Endometrial microvascular endothelial cells (primary cell): ENCODE measurements around the gene ETV6. TPM values are rescaled to one million over a fixed set of nuclear protein-coding genes. Genes with fewer than 3 reads are reported as not detected.

Experiments used
- in situ Hi-C: cut with HindIII; loops from 2 replicates; pipeline ENCODE4 v1.10.0; 2017; ENCODE audit warnings: low sequenced_read_pairs, low pct_unique_long_range_greater_than_20kb; ENCODE audit errors: inconsistent ontology term
- total RNA-seq: library from RNA; depleted of rRNA; stranded (reverse); fragments of >200 nt; gene quantifications from one replicate; pipeline ENCODE4 v1.2.3, GENCODE V29; 2015; ENCODE audit errors: inconsistent ontology term

Gene ETV6
- total RNA-seq, 1 donor from 2014 or later, result 12.6 TPM

DNA sequence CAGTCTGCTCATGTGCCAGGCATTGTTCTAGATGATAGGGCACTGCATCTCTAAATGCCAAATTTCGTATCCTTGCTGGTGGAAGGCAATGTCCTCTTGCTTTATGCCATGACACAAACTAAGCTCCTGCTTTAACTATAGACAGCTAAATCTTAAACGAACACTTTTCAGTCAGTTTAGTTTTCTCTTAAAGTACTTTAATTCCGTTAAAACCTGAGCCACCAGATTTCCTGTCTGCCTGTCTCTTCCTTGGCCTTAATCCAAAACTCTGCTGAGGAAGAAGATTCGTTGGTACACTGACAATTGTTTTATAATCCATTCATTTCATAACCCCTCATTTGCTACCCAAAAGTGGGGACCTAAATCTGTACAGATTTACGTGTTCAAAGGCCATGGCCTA lies 226.8 kb downstream of the ETV6 start:
- in situ Hi-C loops, result no loop called here

GRCh38 chr12:11877102-11877826 lies 227.8 kb downstream of the ETV6 start:
- in situ Hi-C loops, result no loop called here

DNA sequence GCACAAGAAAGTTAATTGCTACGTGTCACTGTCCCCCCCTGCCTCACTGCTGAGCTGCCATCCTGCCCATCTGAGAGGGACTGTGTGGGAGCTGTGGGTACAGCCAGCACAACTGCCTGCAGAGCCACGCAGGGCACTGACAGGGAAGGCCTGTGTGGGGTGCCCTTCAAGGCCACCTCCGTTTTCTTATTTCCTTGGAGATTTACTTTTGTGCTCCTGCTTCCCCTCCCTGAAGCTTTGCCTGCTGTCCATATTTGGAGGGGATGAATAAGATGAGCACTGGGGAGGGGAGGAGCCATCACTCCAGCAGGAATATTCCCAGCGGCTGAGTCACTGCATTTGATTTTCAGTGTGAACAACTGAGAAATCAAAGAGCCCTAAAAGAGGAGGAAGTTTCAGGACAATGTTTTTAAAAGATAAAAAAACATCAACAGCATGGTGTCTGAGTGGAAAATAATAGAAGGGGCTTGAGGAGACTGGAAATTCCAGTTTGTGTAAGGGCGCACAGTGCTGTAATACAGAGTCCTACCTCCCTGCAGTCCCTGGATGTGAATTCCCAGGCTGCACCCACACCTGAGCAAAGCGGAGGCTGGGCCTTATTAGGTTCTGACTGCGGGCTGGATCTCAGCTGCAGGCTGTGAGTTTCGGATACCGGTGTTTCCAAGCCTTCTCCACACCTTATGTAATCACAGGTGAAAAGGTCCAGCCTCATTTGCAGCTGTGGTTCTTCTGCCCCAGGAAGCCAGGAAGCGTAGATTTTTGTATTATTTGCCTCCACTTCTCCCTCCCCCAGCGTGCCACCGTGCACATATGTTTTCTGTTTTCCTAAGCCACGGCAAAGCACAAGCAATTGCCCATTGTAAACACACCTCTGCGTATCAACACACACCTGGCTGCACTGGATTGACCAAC lies 228.7 kb downstream of the ETV6 start:
- in situ Hi-C loops, result no loop called here

DNA sequence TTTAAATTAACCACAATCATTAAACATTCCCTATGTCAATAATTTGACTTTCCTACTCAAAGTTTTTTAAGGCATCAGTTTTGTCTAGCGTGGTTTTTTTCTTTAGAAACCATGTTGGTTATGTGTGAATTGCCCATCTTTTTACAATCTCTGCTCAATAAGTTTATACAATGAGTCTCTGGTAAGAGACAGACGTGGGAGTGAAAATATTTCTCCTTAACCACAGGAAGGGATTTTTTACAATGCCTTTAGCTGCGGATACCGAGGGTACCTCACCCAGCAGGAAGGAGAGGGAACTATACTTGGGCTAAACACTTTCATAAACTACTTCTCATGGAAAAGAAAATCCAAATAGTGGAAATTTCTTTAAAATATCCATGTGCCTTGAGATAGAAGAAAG lies 229.8 kb downstream of the ETV6 start:
- in situ Hi-C loops, result no loop called here

DNA sequence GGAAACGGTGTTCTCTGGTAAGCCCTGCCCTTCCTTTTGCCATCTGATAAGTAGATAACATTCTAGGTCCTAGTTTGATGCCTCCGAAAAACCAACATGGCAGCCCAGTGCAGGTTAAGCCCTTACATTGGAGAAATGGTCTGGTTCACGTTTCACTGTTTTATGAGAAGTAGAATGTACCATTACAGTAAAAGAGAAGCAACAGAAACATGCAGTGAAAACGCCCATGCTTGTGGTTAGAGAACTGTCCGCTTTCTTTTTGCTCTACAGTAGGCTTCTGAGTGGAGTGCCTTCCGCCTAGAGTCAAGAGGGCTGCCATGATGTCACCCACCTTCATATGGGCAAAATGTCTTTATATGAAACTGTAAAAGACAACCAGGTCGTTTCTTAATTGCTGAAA lies 230.9 kb downstream of the ETV6 start:
- in situ Hi-C loops, result no loop called here

- in situ Hi-C loops, result no loop called here
Observed at GRCh38 chr12:11881835-11882234, 232.4 kb downstream of the ETV6 start.

DNA sequence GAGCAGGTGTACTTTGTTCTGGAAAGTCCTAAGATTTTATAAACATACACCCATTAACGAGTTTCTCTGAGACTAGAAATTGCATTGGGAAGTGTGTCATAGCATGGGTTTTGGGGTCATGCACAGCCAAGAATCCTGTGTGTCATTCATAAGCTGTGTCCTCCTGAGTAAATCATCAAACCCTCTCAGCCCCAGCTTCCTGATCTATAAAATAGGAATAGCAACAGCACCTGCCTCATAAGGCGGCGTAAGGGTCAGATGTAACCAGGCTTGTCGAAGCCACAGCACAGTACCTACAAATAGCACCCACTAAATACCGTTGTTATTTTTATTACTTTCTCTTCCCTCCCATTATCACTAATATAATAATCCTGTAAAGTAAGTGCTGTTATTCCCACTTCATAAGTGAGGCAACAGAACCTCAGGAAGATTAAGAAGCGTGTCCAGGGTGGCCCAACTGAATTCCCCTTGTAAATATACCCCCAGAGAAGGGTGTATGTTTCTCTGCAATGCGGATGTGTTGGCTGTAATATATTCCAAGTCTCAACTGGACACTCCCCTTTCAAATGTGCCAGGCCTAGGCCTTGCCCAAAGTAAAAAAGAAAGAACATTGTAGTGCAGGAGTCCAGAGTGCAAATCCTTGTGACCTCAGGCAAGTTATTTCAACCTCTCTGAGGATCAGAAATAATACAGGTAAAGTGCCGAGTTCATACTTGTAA lies 233.0 kb downstream of the ETV6 start:
- in situ Hi-C loops, result no loop called here

- in situ Hi-C loops, result no loop called here
Observed at GRCh38 chr12:11884116-11884515, 234.6 kb downstream of the ETV6 start.

- in situ Hi-C loops, result no loop called here
Observed at GRCh38 chr12:11884706-11885105, 235.2 kb downstream of the ETV6 start.

- in situ Hi-C loops, result no loop called here
Observed at GRCh38 chr12:11885261-11886038, 236.0 kb downstream of the ETV6 start.

- in situ Hi-C loops, result no loop called here
Observed at GRCh38 chr12:11886339-11886738, 236.9 kb downstream of the ETV6 start.

DNA sequence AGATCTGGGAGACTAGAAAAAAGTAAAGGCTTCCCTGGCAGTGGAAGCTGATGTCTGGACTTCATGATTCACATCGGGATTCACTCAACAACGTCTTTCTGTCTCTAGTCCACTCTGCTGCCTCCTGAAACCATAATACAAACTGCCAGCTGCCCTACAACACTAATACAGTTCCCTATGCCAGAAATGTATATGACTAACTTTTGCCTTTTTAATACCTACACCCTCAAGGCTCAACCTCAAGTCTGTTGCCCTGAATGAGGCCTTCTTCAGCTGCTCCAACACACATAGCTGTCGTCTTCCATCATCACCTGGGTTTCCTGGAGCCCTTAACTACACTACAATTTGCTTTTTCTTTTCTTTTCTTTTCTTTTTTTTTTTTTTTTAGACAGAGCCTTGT lies 238.6 kb downstream of the ETV6 start:
- in situ Hi-C loops, result no loop called here

GRCh38 chr12:11891346-11891745 lies 241.9 kb downstream of the ETV6 start:
- in situ Hi-C loops, result no loop called here

GRCh38 chr12:11891754-11892386 lies 242.4 kb downstream of the ETV6 start:
- in situ Hi-C loops, result no loop called here

DNA sequence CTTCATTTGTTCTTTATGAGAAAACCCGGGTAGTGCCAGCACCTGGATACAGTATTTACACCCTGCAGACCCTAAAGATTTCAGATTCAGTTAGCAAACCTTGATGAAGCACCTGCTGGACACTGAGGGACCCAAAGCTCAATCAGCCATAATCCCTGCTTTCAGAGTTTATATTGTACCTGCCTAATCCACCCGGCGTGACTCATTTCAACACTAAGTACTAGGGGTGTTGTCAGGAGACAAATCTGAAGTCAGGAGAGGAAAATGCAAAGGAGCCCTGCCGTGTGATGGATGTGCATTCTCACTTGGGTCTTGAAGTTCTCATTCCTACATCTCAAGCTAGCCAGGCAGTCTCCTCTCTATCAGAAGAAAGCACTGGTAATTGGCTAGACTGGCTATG lies 244.5 kb downstream of the ETV6 start:
- in situ Hi-C loops, result no loop called here

GRCh38 chr12:11894890-11895289 lies 245.4 kb downstream of the ETV6 start:
- in situ Hi-C loops, result no loop called here

DNA sequence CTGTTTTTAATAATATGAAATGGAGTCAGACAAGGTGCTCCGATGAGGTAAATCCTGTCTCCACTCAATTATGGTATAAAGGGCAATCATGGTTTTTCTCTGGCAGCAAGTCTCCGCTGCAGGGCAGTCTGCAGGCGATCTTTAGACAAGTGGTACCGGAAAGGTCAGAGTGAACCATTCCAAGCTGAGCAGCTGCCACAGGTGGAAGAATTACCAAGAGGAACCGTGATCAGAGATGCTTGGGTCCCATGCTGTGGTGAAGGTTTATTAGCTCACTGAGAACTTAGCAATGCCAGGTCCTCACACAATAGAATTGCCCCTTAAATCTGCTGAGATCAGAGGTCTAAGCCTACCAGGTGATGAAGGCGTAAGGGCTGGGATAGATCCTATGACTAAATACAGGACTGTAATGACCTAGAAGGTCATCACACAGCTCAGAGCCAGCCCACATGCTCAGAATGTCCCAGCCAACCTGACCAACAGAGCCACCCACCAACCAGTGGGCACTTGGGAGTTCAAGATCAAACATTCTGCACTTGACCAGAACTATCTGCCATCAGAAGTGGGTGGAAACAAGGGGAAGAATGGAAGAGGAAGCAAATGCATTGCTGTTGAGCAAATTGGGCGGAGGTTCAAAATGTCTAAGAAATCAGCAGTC lies 246.1 kb downstream of the ETV6 start:
- in situ Hi-C loops, result no loop called here

DNA sequence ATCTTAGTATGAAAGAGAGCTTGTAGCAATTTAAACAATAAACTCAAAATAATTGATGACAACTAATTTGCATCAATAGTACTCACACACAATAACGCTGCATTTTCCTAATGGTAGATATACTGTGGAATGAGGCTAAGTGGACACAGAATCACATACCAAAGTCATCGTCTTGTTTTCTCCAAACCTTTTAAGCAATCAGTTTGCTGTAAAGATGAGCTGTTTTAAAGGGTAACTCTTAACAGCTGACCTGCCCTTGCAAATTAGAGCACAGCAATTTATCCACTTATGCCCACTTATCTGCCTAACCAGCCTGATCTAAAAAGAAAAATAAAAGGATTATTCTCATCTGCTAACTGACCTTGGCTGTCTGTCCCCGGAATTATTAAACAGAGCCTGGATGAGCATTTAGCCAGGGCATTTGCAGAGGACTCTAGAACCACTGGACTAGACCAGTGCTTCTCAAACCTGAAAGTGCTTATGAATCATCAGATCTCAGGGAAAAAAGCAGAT lies 247.0 kb downstream of the ETV6 start:
- in situ Hi-C loops, result no loop called here
